H1 (cell line): ENCODE data around the gene ZBTB20. TPM values are rescaled to one million over a fixed set of nuclear protein-coding genes. Genes with fewer than 3 reads are reported as not detected.

Source experiments
- CTCF ChIA-PET: fragments of 300-600 bp; sonication (Branson Sonifier 250); formaldehyde crosslinking; loops from one replicate; lab custom pipeline; 2021; ENCODE audit not compliant: partially characterized antibody; lab: Charles Lee
- POLR2A ChIA-PET: fragments of 300-600 bp; sonication (Branson Sonifier 250); formaldehyde crosslinking; loops from one replicate; lab custom pipeline; 2021; ENCODE audit warnings: inconsistent platforms; ENCODE audit not compliant: partially characterized antibody; lab: Charles Lee
- DNase-seq, 2 experiments: peaks; one replicate each; pipeline versions ENCODE4 v3.0.0 to v3.0.0-alpha.2; 2010 to 2022; ENCODE audit warnings: low spot score in 2 of 2, low read depth in 1 of 2, mixed read lengths in 1 of 2
- FAIRE-seq: peaks from 2 replicates; lab custom pipeline; 2011; peaks lifted over from hg19 to GRCh38; lab: Jason Lieb, UNC
- H2AFZ ChIP-seq: 2 replicates; pipeline ENCODE4 v1.8.1; 2012; ENCODE audit warnings: low read length, inconsistent platforms
- H2AK5ac ChIP-seq: 2 replicates; pipeline ENCODE4 v1.6.1; 2013; ENCODE audit warnings: low read depth, low read length
- H2BK120ac ChIP-seq: replicated peaks from 2 replicates; pipeline ENCODE3; 2013; ENCODE audit warnings: low read depth, low read length, inconsistent platforms
- H2BK12ac ChIP-seq: 2 replicates; pipeline ENCODE4 v1.6.1; 2013; ENCODE audit warnings: low read depth, low read length
- H2BK15ac ChIP-seq: 2 replicates; pipeline ENCODE4 v1.6.1; 2013; ENCODE audit warnings: low read length
- H2BK20ac ChIP-seq: 2 replicates; pipeline ENCODE4 v1.6.1; 2013; ENCODE audit warnings: low read length
- H2BK5ac ChIP-seq: 2 replicates; pipeline ENCODE4 v1.6.1; 2013; ENCODE audit warnings: low read depth, low read length
- H3K14ac ChIP-seq: 2 replicates; pipeline ENCODE4 v1.6.1; 2013; ENCODE audit warnings: inconsistent platforms; ENCODE audit not compliant: insufficient read length
- H3K18ac ChIP-seq: 2 replicates; pipeline ENCODE4 v1.6.1; 2013; ENCODE audit warnings: low read length; ENCODE audit errors: extremely low read depth
- H3K23ac ChIP-seq: 2 replicates; pipeline ENCODE4 v1.6.1; 2013; ENCODE audit warnings: inconsistent platforms; ENCODE audit not compliant: insufficient read length
- H3K23me2 ChIP-seq: 2 replicates; pipeline ENCODE4 v1.6.1; 2013; ENCODE audit warnings: low read depth, low read length
- H3K27ac ChIP-seq: 2 replicates; pipeline ENCODE4 v1.6.1; 2011; ENCODE audit warnings: low read depth, low read length, inconsistent platforms
- H3K27me3 ChIP-seq, 4 experiments: replicated peaks in 1 of 4; 1 replicate in 1 of 4; 2 replicates in 3 of 4; pipeline versions ENCODE4 v1.6.1 to v1.8.1; 2011 to 2013; ENCODE audit warnings: low read length in 3 of 4, mild to moderate bottlenecking in 3 of 4, inconsistent platforms in 2 of 4, mixed read lengths in 2 of 4, moderate library complexity in 1 of 4; ENCODE audit not compliant: control insufficient read depth in 3 of 4, insufficient read depth in 3 of 4; ENCODE audit errors: extremely low read depth in 1 of 4
- H3K36me3 ChIP-seq, 4 experiments: 2 replicates each; pipeline versions ENCODE4 v1.6.1 to v1.8.1; 2011 to 2013; ENCODE audit warnings: mild to moderate bottlenecking in 4 of 4, low read length in 3 of 4, moderate library complexity in 2 of 4, control low read depth in 1 of 4, inconsistent platforms in 1 of 4; ENCODE audit not compliant: insufficient read depth in 4 of 4, control insufficient read depth in 2 of 4
- H3K4ac ChIP-seq: replicated peaks from 2 replicates; pipeline ENCODE3; 2013; ENCODE audit warnings: low read length, low read depth, mixed read lengths, inconsistent platforms; ENCODE audit not compliant: insufficient read length
- H3K4me1 ChIP-seq, 4 experiments: replicated peaks in 1 of 4; 1 replicate in 1 of 4; 2 replicates in 3 of 4; pipeline versions ENCODE4 v1.6.1 to v1.8.1; 2011 to 2013; ENCODE audit warnings: low read length in 3 of 4, inconsistent platforms in 2 of 4, mixed read lengths in 1 of 4; ENCODE audit not compliant: insufficient read depth in 4 of 4, control insufficient read depth in 3 of 4
- H3K4me2 ChIP-seq, 2 experiments: 2 replicates each; pipeline versions ENCODE4 v1.6.1 to v1.8.1; 2011 to 2013; ENCODE audit warnings: low read depth in 2 of 2, low read length in 2 of 2, control low read depth in 1 of 2, inconsistent platforms in 1 of 2, mild to moderate bottlenecking in 1 of 2; ENCODE audit not compliant: insufficient read depth in 1 of 2
- H3K4me3 ChIP-seq, 4 experiments: fragments of 200-600, 300-600 bp in 1 of 4; sonication (generic), shearing (Covaris generic), sonication (Bioruptor Twin) in 1 of 4; 2 replicates each; pipeline versions ENCODE4 v1.5.1 to v1.8.1; 2011 to 2016; ENCODE audit warnings: low read length in 4 of 4, low read depth in 3 of 4, control low read depth in 2 of 4, inconsistent platforms in 2 of 4, mild to moderate bottlenecking in 2 of 4, mixed read lengths in 1 of 4, moderate library complexity in 1 of 4; ENCODE audit not compliant: insufficient read depth in 2 of 4; ENCODE audit errors: extremely low read depth in 1 of 4
- H3K56ac ChIP-seq: replicated peaks from 2 replicates; pipeline ENCODE3; 2013; ENCODE audit warnings: low read depth, mild to moderate bottlenecking, mixed read lengths, low read length, inconsistent platforms; ENCODE audit not compliant: insufficient read length
- H3K79me1 ChIP-seq: 2 replicates; pipeline ENCODE4 v1.6.1; 2013; ENCODE audit warnings: low read depth, low read length, control low read depth
- H3K79me2 ChIP-seq, 2 experiments: 2 replicates each; pipeline versions ENCODE4 v1.6.1 to v1.8.1; 2012 to 2013; ENCODE audit warnings: low read length in 2 of 2, mild to moderate bottlenecking in 2 of 2, inconsistent platforms in 1 of 2; ENCODE audit not compliant: insufficient read depth in 2 of 2, control insufficient read depth in 1 of 2
- H3K9ac ChIP-seq, 4 experiments: replicated peaks in 1 of 4; 1 replicate in 1 of 4; 2 replicates in 3 of 4; pipeline versions ENCODE4 v1.6.1 to v1.8.1; 2011 to 2013; ENCODE audit warnings: low read depth in 3 of 4, low read length in 3 of 4, control low read depth in 2 of 4, mild to moderate bottlenecking in 2 of 4, moderate library complexity in 2 of 4, inconsistent platforms in 1 of 4; ENCODE audit errors: extremely low read depth in 1 of 4
- H3K9me3 ChIP-seq, 2 experiments: 2 replicates each; pipeline versions ENCODE4 v1.6.1 to v1.8.1; 2012 to 2013; ENCODE audit warnings: mild to moderate bottlenecking in 2 of 2, moderate library complexity in 2 of 2, control low read depth in 1 of 2, inconsistent platforms in 1 of 2, low read depth in 1 of 2, low read length in 1 of 2, mixed read lengths in 1 of 2; ENCODE audit not compliant: insufficient read depth in 2 of 2
- H4K20me1 ChIP-seq, 2 experiments: replicated peaks in 1 of 2; 2 replicates each; pipeline versions ENCODE3 to v1.8.1; 2011 to 2013; ENCODE audit warnings: inconsistent platforms in 2 of 2, low read length in 2 of 2, mild to moderate bottlenecking in 1 of 2; ENCODE audit not compliant: insufficient read depth in 2 of 2, control insufficient read depth in 1 of 2
- H4K5ac ChIP-seq: 2 replicates; pipeline ENCODE4 v1.6.1; 2013; ENCODE audit warnings: low read length, low read depth, mixed read lengths, inconsistent platforms; ENCODE audit not compliant: insufficient read length
- H4K8ac ChIP-seq: 2 replicates; pipeline ENCODE4 v1.8.0; 2013; ENCODE audit warnings: mild to moderate bottlenecking, moderate library complexity, low read length, inconsistent platforms; ENCODE audit not compliant: insufficient read depth; ENCODE audit errors: extremely low read depth
- H4K91ac ChIP-seq: replicated peaks from 2 replicates; pipeline ENCODE3; 2013; ENCODE audit warnings: low read length, mixed read lengths, inconsistent platforms; ENCODE audit not compliant: insufficient read length
- WGBS, 2 experiments: shearing (Covaris generic) in 1 of 2; methylation state at CpG; one replicate each; pipeline versions ENCODE4 v1.1.6 to v1.1.7; 2013 to 2015; ENCODE audit warnings: low lambda C conversion rate in 2 of 2, mixed read lengths in 2 of 2, inconsistent platforms in 1 of 2, low coverage in 1 of 2, missing lambda C conversion rate in 1 of 2; ENCODE audit not compliant: insufficient replicate concordance in 2 of 2, insufficient coverage in 1 of 2, insufficient read length in 1 of 2; ENCODE audit errors: extremely low coverage in 1 of 2, missing lambda C conversion rate in 1 of 2; 5-methylcytosine and 5-hydroxymethylcytosine counted together
- polyA plus RNA-seq, 7 experiments: library from polyadenylated mRNA; depleted of rRNA in 3 of 7; stranded (reverse) in 5 of 7; unstranded in 2 of 7; fragments of >200 nt in 5 of 7; fragments of 200-250 nt in 2 of 7; gene quantifications; 1 replicate in 5 of 7; 2 replicates in 1 of 7; 4 replicates in 1 of 7; pipeline versions ENCODE4 v1.2.1 to v1.2.3, GENCODE V29; 2011 to 2013; ENCODE audit warnings: missing spikeins in 2 of 7, mixed read lengths in 2 of 7
- total RNA-seq: library from RNA; stranded (reverse); fragmentation: NEBNext Ultra II Directional; extraction: Animal tissue kit (Norgen Biotek cat#: 25700); gene quantifications from 2 replicates; pipeline ENCODE4 v1.2.1, GENCODE V29; 2021

The ZBTB20 gene
- total and polyA plus RNA-seq, 2 of the 8 experiments (the other 6 are each of a cell fraction or from before 2014, with no cell fraction given), result 0.35 to 1.3 TPM

DNA sequence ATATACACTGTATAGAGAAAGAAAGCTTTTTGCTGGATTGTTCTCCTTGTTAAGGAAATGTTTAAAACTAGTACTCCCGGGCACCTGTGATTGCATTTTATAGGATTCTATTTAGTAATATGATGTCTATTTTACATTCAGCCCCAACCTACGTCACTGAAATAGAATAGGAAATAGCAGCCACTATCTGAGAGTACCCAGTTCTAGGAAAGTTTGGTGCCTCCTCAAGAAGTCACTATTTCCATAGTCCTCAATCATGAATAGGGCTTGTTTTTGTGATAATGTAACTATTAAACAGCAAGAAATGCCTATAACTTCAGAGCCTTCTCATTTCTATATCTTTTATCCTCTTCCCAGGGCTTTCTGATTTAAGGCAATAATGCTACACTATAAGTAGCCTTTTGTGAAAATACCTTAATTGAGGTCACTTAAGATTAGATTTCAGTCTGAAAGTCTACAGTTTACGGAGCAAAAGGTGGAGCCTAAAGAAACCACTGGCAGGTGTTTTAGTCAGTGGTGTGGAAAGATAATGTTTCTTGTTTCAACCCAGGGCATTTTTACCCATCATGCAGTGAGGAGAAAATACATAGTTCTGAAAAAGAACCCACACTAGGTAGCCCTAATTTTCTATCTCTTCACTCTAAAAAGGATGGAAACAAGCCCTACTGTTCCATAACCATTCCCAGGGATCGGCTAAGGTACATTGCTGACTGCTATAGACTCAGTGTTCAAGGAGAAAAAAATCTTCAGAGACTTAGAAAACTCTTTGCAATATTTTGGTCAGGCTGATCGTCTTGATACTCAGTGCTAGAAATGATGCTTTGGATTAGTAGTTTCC, 814.5 kb downstream of the ZBTB20 start:
- no peak overlapping the region for H3K4ac ChIP-seq
- H4K8ac ChIP-seq, result no peak overlapping the region
- no peak overlapping the region for H2BK20ac ChIP-seq
- peaks cover 0 to 11% (median 6%) of the 10 kb centered on the region in 4 experiments; a peak in 4 of 7 replicates for H3K4me1 ChIP-seq
- POLR2A ChIA-PET, result no interaction called here
- no peaks in the 10 kb centered on the region for H3K79me1 ChIP-seq
- no peak overlapping the region for H2BK5ac ChIP-seq
- no peak overlapping the region for H3K23ac ChIP-seq
- no peaks in the 10 kb centered on the region for H4K20me1 ChIP-seq
- CTCF ChIA-PET, result interaction anchor here (0.7 to 2.3 kb wide), 3 partner anchors 8 to 515 kb away, joined by 4 to 7 read pairs (median 4); no protein-coding TSS in a partner anchor
- no peaks in the 10 kb centered on the region for H3K23me2 ChIP-seq
- no peak overlapping the region for H4K91ac ChIP-seq
- no peaks in the 10 kb centered on the region for H3K79me2 ChIP-seq
- 0 out of 2 replicates have a peak overlapping the region, but pooled peaks have one; percentile 62 for H3K27ac ChIP-seq
- H3K4me3 ChIP-seq, result no peak overlapping the region
- no peak overlapping the region for H2BK120ac ChIP-seq
- FAIRE-seq, result no peak
- H3K18ac ChIP-seq, result no peak overlapping the region; the same call in 1 of the 2 replicates
- H3K9ac ChIP-seq, result no peak overlapping the region
- WGBS, 2 experiments, result 94% methylated on average over 5 of the region's 5 CpGs; no CpG with 5 or more reads in 1 of the 2 experiments
- no peak overlapping the region for H2BK15ac ChIP-seq
- no peak overlapping the region for H2BK12ac ChIP-seq
- peak overlapping the region in 1 of 2 experiments; percentile 8; a peak in 1 of 4 replicates for H3K4me2 ChIP-seq
- H3K9me3 ChIP-seq, result peaks cover 0 to 3% of the 10 kb centered on the region in 2 experiments; a peak in 1 of 4 replicates
- no peak overlapping the region for H3K14ac ChIP-seq
- peak overlapping the region; percentile 78 for H4K5ac ChIP-seq
- H2AFZ ChIP-seq, result peak overlapping the region; percentile 36; the same call in 1 of the 2 replicates
- no peak overlapping the region for H2AK5ac ChIP-seq
- H3K27me3 ChIP-seq, result no peaks in the 10 kb centered on the region
- no peaks in the 10 kb centered on the region for H3K36me3 ChIP-seq
- H3K56ac ChIP-seq, result no peak overlapping the region
- no peak for DNase-seq
